HPDE6-E6E7 (cell line): ENCODE results near the gene TREML2.

ENCODE experiments used
- DNase-seq: peaks from one replicate; pipeline ENCODE4 v3.0.0; 2011; ENCODE audit warnings: missing footprints; ENCODE audit errors: extremely low spot score

Gene TREML2

DNA sequence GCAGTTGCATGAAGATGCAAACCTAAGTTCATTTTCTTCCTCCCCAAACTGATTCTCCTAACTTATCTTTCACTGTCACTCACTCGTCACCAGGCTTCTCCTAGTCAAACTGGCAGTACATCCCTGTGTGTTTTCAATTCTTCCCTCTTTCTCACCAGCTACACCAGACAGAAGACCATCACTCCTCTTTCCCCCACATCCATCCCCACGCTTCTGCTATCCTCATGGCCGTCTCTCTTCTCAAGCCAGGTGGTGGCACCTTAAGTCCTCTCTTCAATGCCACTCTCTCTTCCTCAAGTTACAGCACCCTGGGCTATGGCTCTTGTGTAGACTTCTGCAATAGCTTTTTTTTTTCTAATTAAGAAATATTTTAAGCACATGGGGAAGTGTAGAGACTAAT is 23.7 kb downstream of the TREML2 start:
- DNase-seq = no peak

DNA sequence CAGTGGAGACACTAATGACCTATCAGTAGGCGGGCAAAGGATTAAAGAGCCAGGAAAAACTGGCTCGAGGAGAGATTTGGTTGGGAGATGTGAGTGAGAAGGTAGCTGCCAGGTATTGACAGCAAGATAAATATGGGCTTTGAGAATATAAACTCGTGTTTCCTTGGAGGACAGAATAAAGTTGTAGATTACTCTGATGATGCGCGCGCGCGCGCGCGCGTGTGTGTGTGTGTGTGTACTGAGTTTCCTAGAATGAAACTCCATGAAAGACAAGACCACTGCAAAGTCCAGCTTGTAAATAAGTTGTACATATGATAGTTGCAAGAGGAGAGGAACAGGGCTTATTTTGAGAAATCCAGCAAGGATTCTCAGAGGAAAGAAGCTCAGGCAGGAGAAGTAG is 24.8 kb downstream of the TREML2 start:
- DNase-seq = no peak

DNA sequence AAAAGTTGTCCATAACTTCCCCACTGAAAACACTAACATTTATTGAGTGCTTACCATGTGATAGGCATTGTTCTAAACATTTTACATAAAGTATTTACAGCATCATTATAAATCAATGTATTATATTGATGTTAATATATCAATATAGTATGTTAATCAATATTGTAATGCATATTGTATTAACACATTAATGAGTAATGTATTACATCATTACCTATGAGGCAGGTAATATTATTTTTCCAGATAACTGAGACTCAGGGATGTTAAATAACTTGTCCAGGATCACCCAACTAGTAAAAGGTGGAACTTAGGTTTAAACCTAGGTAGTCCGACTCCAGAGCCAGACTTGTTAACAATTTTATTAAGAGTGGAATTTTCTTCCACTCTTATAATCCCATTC is 25.9 kb downstream of the TREML2 start:
- DNase-seq = no peak

DNA sequence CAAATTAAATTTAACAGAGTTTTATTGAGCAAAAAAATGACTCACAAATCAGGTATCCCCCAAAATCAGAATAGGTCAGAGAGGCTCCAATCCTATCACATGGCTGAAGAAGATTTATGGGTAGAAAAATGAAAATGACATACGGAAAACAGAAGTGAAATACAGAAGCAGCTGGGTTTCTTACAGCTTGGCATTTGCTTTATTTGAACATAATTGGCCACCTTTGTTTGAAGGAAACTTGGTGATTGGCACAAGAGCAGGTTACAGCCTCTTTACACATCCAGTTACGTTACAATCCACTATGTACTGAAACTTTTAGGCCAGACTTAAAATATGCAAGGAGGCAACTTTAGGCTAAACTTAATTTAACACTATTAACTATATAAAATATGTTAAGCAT is 26.3 kb downstream of the TREML2 start:
- DNase-seq = no peak

DNA sequence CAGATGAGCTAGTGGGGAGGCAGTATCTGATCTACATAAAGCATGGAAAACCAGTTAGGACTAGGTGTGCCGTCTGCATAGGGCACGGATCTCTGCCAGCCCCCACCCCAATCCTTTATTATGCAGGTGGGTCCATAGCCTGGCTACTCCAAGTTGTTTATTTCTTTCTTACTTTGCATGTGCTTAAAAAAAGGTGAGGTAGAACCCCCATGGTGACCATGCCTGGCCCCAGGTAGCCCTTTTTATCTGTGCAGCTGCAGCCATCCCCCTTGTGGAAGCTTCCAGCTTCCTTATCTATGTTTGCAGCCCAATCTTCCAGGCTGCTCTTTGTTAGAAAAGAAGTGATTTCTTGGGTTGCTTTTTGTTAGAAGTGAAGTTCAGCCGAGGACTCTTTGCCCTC is 29.0 kb downstream of the TREML2 start:
- no peak for DNase-seq

DNA sequence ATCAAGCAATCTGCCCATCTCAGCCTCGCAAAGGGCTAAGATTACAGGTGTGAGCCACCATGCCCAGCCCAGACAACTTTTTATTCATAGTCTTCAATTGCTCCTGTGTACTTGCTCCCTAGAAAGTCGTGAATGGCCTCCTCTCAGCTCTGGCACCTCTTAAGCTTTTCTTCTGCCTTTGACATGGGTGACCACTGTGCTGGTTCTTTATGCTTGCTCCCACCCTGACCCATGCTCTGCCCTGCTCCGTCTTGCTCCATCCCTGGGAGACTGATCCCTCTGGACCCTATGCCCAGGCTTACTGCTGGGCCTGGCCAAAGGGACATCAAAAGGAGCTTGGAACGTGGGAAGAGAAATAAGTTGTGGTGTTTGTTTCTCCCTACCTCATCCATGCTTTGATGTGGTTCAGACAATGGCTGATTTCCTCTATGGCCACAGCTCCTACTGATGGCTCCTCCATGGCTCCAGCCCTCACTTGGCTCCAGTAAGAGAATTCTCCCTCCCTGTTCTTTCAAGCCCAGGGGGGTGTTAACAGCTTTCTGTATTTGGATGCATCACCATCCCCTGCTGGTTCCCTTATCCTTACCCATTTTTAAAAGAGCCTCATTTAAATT is 30.3 kb downstream of the TREML2 start:
- DNase-seq = no peak

DNA sequence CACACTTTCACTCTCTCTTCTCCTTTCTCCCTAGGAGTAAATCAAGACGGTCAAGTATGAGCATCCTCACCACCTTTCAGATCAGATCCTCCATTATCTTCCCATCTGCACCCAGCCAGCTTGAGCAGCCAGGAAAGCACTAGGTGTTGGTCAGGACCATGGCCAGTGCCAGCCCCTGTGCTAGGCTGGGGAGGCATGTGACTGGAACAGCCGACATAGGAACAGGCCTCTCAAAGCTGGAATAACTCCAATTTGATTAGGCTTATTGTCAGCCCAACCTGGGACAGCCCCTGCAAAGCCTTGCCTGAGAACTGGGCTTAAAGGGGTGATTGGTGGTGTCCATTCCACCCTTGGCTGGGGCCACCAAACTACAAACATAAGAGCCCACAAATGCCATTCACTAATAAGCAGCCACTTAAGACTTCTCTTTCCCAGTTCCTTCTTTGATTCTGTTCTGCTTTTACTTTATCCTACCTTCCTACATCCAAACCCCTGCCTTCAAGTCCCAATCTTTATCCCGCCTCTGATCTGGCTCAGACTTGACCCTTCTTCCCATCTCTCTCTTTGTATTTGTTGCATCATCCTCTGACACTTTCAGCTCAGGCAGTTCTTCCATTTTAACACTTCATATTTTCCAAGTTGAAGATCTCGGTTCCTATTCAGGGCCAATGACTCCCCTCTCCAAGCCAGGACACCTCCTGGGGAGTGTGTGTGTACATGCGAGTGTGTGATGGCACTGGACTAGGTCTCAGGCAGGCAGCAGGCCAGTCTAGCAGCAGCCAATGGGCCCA is 33.6 kb downstream of the TREML2 start:
- no peak for DNase-seq

DNA sequence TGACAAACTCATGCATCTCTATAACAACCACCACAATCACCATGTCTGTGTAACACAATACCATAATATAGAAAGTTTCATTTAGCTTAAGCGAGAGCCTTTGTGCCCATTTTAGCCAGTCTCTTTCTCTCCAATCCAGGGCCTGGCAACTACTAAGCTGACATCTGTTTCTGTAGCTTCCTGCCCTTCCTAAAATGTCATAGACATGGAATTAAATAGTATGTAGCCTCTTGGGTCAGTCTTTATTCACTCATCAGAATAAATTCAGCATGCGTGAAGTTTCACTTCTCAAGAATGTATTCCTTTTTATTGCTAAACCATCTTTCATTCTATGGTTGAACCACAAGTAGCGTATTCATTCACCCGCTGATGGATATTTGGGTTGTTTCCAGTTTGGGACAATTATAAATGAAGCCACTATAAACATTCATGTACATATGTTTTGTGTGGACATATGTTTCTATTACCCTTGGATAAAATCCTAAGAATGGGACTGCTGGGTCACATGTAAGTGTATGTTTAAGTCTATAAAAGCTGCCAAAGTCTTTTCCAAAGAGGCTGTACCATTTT is 36.3 kb downstream of the TREML2 start:
- no peak for DNase-seq

DNA sequence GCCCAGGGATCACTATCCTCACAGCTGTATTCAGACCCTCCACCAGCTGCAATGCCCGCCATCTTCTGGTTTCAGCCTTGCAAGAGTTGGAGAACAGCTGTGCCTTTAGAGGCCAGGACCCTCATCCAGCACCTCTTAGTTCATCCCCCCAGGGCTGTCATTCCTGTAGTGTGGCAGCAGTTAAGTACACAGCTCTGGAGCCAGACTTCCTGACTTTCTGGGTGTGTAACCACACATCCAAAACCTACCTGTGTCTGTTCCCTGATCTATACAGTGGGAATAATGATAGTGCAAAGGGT is 37.6 kb downstream of the TREML2 start:
- no peak for DNase-seq

DNA sequence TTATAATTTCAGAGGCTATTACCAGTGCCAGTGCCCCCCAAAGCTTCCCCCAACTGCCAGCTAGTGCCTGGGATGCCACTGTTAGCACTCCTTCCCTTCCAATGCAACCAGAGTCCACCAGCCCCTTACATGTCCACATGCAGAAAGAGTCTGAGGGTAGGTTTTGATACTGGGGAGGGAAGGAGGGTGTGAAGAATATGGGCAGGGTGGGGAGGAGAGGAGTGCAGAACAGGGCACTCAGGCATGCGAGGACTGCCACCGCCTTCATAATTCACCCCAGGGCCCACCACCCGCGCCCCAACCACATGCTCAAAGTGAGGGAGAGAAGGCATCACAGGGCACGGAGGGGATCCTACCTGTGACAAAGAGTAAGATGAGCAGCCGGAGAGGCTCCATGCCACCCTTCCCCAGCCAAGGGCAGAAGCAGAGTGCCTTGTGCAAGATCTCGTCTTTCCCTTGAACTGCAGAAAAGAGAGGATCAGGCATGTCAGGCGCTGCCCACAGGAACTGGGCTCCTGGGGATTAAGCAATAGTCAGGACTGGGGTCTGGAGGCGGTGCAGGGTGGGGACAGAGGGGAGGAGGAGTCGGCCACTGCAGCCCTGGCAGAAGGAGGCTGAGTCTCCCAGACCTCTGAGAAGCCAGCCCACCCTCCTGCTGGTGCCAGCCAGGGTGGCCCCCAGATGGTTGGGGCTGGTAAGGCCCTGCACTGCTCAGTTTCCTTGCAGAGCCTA is 38.1 kb downstream of the TREML2 start, which contains the start of gene TREM2:
TSS of gene TREM2 (minus strand) at position 430 of the 732 bp plus-strand sequence. CDS start at position 396, 34 bp downstream.
- no peak for DNase-seq

DNA sequence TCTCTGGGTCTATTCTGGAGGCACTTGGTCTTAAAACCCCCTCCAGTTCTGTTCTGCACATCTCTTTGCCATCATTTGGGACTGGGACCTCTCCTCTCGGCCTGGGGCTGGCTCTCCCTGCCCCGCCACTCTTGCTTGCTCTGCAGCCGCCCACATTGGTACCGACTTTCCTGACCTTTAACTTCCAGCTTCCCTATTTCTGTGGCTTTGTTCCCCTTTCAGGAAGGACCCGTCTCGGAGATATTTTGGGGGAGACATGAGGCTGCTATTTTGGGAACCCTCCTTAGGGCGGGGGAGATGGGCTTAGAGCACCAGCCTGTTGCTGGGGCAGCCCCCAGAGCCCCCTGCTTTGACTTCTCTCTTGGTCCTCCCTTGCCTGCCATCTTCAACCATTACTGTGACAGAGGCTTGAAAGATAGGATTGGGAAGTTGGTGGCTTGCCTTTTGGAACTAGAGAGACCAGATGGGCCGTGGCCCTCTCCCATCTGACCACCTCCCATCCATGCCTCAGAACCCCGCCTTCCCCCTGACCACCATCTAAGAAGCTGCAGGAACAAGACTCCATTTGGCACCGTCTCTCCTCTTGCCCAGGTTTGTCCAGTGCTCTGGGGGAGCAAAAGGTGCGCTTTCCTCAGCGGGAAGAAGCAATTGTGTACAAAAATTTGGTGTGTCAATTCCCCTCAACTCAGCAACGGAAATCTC is 38.9 kb downstream of the TREML2 start:
- DNase-seq = no peak

DNA sequence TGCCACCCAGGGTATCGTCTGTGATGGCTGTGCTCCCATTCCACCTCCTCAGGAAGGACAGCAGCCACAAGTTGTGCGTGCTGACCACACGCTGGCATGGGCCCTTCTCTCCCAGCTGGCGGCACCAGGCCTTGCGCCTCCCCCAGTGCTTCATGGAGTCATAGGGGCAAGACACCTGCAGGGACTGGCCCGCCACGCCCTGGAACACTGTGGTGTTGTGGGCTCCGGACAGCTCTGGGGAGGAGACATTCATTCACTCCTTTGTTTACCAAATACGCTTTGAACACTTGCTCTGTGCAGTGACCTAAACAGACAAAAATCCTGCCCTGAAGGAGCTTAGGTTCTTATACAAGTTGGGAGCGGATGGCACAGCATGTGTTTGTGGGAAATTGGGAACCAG is 39.6 kb downstream of the TREML2 start:
- DNase-seq = no peak

DNA sequence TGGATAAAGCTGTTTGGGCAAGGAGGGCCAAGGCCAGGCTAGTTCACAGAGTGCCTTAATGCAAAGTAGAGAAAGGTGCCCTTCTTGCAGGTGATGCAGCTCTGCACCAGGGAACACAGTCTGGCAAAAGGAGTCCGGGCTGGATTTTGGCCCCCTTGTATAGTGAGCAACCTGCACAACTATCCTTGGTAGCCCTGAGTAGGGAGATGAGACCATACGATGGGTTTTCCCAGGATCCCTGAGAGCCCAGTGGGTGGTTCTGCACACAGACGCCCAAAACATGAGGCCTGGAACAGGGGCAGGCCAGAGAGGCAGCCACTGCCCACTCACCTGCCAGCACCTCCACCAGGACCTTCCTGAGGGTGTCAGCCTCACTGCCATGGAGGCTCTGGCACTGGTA is 40.0 kb downstream of the TREML2 start:
- no peak for DNase-seq

DNA sequence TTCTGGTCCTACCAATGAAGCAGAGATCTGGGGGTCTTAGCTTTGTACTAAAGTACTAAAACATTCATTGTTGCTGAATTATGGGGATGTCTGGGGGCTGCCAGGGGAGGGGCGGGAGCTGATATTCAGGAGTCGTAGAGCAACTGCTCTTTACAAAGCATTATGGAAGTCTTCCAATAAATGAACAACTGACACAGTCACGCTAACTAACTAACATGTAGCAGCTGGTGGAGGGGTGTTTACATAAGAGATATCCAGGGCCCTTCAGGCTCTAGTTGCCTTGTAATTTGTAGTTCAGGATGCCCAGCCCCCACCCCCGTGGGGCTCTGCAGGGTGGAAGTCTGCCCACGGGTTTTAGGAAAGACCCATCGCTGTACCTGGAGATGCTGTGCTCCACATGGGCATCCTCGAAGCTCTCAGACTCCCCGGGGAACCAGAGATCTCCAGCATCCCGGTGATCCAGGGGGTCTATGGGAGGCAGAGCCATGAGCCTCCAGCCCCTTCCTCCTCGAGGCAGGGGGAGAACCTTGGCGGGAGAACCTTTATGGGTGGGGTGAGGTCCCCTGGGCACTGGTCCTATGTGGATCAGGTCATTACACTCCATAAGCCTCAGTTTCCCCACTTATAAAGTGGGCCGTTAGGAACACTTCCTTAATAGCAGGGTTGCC is 41.4 kb downstream of the TREML2 start:
- DNase-seq = no peak

DNA sequence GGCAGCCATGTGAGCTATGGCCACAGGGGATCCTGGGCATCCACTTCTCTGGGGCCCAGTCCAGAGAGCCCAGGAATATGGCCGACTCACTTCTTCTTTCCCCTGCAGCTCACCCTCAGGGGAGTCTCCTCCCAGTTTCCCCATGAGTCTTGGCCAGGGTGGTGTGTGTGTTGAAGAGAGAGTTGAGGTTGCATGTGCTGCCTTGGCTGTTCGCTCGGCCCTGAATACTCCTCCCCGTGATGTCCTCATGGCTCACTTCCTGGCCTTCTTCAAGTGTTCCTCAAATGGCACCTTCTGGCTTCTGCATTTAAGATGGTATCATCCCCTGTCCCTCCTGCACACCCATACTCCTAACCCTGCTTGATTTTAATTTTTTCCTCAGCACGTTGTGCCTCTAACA is 43.6 kb downstream of the TREML2 start:
- no peak for DNase-seq

DNA sequence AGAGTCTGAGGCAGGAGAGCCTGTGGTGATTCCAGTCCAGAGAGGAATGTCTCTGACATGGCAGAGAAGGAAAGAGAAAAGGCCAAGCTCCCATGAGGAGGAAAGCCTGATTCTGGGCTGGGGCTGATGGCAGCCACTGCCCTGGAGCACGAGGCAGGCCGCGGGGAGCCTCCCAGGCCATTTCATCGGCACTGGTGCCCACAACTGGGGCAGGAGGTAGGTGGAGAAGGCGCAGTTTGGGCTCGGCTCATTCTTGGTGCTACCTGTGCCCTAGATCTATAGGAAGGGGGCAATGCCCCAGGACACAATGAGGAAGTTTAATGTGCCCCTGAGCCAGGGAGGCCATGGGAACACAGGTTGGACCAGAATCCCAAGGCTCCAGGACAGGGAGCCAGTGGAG is 44.2 kb downstream of the TREML2 start:
- no peak for DNase-seq

DNA sequence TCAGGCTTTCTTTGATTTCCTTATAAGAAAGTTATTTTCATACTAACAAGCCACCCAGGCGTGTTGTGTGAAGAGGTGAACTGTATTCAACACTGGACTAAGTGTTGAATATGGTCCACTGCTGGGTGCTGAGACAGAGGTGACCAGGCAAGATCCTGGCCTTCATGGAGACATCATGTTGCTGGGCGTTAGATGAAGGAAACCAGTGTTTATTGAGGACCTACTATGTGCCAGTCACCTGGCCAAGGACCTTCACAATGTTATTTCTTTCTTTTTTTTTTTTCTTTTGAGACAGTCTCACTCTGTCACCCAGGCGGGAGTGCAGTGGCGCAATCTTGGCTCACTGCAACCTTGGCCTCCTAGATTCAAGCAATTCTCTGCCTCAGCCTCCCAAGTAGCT is 44.9 kb downstream of the TREML2 start:
- DNase-seq = no peak

DNA sequence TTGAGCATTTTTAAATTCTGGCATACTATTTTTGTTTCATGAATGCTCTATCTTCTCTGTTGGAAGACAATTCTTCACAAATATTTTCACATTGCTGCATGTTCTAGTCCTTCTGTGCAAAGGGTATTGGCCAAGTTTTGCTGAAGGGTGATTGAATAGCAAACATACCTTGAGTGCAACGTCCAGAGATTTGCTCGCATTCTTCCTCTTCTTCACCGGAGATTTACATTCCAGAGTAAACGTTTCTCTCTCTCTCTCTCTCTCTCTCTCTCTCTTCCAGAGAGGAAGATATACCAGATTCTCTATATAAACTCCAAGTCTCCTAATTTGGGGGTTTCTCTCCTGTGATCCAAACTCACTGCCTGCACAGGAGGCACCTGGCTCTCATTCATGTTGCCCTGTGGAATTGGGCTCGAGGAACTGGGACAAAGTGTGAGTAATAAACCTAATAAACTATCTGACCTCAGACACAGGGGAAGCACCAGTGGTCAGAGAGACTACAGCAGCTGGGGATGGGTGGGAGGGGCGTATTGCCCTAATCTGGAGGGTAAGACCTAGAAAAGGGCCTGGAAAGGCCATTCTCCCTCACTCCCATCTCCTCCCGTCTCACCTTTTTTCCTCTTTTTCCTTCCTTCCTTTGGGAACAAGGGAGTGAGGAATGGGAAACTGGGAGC is 45.7 kb downstream of the TREML2 start:
- DNase-seq = no peak

DNA sequence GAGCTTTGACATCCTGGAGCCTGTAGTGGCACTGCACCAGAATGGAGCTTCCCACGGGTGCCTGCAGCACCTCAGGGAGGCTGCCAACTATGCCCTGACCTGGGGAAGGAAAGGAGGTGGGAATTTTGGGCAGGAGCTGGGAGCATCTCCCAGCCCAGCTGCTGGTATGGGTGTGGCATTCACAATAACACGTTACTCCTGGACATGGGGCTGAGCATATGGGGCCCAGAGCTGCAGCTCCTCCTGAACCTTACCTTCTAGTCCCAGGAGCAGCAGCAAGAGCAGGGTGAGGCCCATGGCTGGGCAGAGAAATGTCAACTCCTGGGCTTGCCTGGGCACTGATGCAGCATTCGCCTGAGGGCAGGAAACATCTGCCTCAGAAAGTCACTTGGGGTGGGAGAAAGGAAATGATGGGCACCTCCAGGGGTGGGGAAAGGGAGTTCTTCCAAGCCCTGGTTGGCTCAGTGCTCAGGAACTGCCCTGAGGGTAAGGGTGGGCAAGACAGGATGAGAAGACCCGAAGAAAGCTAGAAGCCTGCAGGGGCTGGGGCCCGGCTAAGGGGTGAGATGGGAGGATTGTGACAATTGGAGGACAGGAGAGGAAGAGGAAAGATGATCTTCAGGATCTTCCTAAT is 46.8 kb downstream of the TREML2 start, which contains the start of gene TREML1:
TSS of gene TREML1 (minus strand) at position 356 of the 634 bp plus-strand sequence. CDS start at position 297, 59 bp downstream.
- DNase-seq = no peak

DNA sequence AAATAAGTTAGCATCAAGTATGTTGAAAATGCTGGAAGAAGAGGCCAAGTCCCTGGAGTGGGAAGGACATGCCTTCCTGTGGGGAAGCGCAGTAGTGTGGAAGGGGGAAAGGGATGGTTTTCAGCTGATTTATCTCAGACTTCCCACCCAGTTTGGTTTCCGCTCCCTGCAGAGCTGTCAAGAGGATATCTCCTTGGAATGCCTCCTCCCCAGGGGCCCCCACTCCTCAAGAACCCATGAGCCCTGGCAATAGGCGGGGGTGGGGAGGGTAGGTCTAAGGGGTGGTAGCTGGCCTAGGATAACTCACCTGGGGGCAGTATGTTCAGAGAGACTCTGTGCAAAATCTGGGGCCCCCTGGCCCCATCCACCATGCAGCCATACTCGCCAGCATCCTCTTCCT is 47.5 kb downstream of the TREML2 start:
- DNase-seq = no peak
